Common myeloid progenitor, CD34-positive (primary cell): ENCODE data around the gene CCZ1B. TPM values are rescaled to one million over a fixed set of nuclear protein-coding genes. Genes with fewer than 3 reads are reported as not detected.
"Not testable (repeated sequence)": the region's sequence is repeated elsewhere in the genome, so short reads cannot be mapped to it uniquely, and the experiment has no call there.

Source experiments
- CTCF ChIA-PET: fragments of 350-600 bp; sonication (Branson Sonifier 250); formaldehyde crosslinking; loops from one replicate; lab custom pipeline; 2021; ENCODE audit warnings: antibody characterized with exemption; lab: Charles Lee
- POLR2A ChIA-PET: fragments of 350-600 bp; sonication (Branson Sonifier 250); formaldehyde crosslinking; loops from one replicate; lab custom pipeline; 2021; ENCODE audit warnings: antibody characterized with exemption; lab: Charles Lee
- DNase-seq, 3 donors: peaks; one replicate each; pipeline versions ENCODE4 v3.0.0 to v3.0.0-alpha.2; 2013
- H3K27ac ChIP-seq, 2 experiments: 1 replicate in 1 of 2; 2 replicates in 1 of 2; pipeline ENCODE4 v1.7.0; 2013; ENCODE audit warnings: inconsistent platforms in 2 of 2, low read length in 2 of 2, mild to moderate bottlenecking in 2 of 2, low read depth in 1 of 2, moderate library complexity in 1 of 2; ENCODE audit not compliant: severe bottlenecking in 2 of 2, insufficient read depth in 1 of 2, poor library complexity in 1 of 2
- H3K27me3 ChIP-seq, 5 experiments: replicated peaks in 2 of 5; 1 replicate in 3 of 5; 2 replicates in 2 of 5; pipeline versions ENCODE4 v1.6.1 to v1.7.0; 2013; ENCODE audit warnings: low read length in 4 of 5, mild to moderate bottlenecking in 2 of 5, moderate library complexity in 2 of 5, inconsistent platforms in 1 of 5; ENCODE audit not compliant: insufficient read depth in 5 of 5, control insufficient read depth in 4 of 5
- H3K36me3 ChIP-seq, 4 experiments: 1 replicate in 2 of 4; 2 replicates in 2 of 4; pipeline versions ENCODE4 v1.6.1 to v1.7.0; 2013; ENCODE audit warnings: low read length in 3 of 4, control low read depth in 1 of 4, mild to moderate bottlenecking in 1 of 4; ENCODE audit not compliant: control insufficient read depth in 4 of 4, insufficient read depth in 4 of 4
- H3K4me1 ChIP-seq, 4 experiments: 1 replicate in 3 of 4; 2 replicates in 1 of 4; pipeline versions ENCODE4 v1.6.1 to v1.7.1; 2013; ENCODE audit warnings: low read length in 3 of 4, mild to moderate bottlenecking in 3 of 4, control low read depth in 1 of 4, inconsistent platforms in 1 of 4, moderate library complexity in 1 of 4; ENCODE audit not compliant: control insufficient read depth in 4 of 4, insufficient read depth in 4 of 4; ENCODE audit errors: control extremely low read depth in 1 of 4
- H3K4me3 ChIP-seq, 7 experiments: 1 replicate in 4 of 7; 2 replicates in 3 of 7; pipeline versions ENCODE4 v1.5.1 to v1.7.0; 2013; ENCODE audit warnings: mild to moderate bottlenecking in 7 of 7, low read length in 6 of 7, moderate library complexity in 6 of 7, inconsistent platforms in 2 of 7, low read depth in 2 of 7, control low read depth in 1 of 7; ENCODE audit not compliant: insufficient read depth in 4 of 7, control insufficient read depth in 1 of 7; ENCODE audit errors: extremely low read depth in 1 of 7
- H3K9me3 ChIP-seq, 5 experiments: 1 replicate in 4 of 5; 2 replicates in 1 of 5; pipeline versions ENCODE4 v1.6.1 to v1.7.1; 2013; ENCODE audit warnings: low read length in 4 of 5, mild to moderate bottlenecking in 2 of 5, inconsistent platforms in 1 of 5, low read depth in 1 of 5, moderate library complexity in 1 of 5; ENCODE audit not compliant: control insufficient read depth in 4 of 5, insufficient read depth in 2 of 5; ENCODE audit errors: control extremely low read depth in 1 of 5
- WGBS: methylation state at CpG from one replicate; pipeline ENCODE4 v1.1.5; 2013; ENCODE audit not compliant: insufficient coverage; 5-methylcytosine and 5-hydroxymethylcytosine counted together
- polyA plus RNA-seq: library from polyadenylated mRNA; unstranded; fragments of 120-200 nt; gene quantifications from one replicate; pipeline ENCODE4 v1.2.1, GENCODE V29; 2013

Gene CCZ1B
- 57.9 TPM for polyA plus RNA-seq

DNA sequence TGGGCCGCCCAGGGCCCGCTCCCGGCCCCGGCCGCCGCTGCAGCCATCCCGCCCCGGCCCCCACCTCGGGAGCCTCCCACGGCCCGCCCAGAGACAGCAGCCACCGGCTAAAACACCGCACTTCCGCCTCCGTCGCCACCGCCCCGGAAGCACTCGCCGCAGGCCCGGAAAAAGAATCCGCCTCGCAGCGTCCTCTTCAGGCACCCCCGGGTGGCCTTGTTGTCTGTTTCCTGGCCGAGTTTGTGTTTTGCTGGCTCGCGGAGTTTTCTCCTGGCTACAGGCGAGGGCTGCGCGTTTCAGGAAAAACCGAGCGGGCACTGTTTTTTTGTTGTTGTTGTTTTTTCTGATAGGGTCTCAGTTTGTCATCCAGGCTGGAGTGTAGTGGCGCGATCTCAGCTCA is at the start of gene CCZ1B:
Gene CCZ1B (minus strand): TSS at position 125 of the 400 bp plus-strand sequence. CDS start 78 bp downstream, at position 47.
- Histone ChIP-seq H3K4me3 (peak within 1 kb of the TSS; percentile 26 to 79 (median 71)), H3K27me3 (peaks cover 0 to 17% (median 4%) of the 10 kb centered on the region in 5 experiments)
- H3K4me1 ChIP-seq, CTCF ChIA-PET, H3K27ac ChIP-seq, POLR2A ChIA-PET, H3K36me3 ChIP-seq, H3K9me3 ChIP-seq: not testable (repeated sequence)
- WGBS, result 0% methylated on average over 16 of the region's 35 CpGs
- peak; percentile 66 to 88 (median 80) for DNase-seq

DNA sequence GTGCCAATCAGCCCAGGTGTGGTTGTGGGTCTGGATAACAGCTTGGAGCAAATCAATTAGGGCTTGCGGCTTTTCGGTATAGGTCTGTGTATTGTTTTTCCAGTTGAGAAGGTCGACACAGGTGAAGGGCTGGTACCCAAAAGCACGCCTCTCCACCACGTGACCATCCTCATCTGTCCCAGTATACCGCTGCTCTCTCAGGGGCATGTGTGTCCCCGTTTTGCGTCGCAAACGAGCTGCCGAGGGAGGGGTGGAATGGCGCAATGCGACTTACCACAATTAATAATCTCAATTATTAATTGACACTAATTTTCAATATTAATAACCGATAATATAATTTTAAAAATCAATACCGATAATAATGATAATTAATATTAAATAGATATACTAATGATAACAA is 48.9 kb upstream of the CCZ1B start:
- peaks cover 0 to 10% (median 0%) of the 10 kb centered on the region in 5 experiments for H3K9me3 ChIP-seq
- POLR2A ChIA-PET, H3K27me3 ChIP-seq, CTCF ChIA-PET, H3K36me3 ChIP-seq, H3K4me1 ChIP-seq, DNase-seq, H3K27ac ChIP-seq, H3K4me3 ChIP-seq: not testable (repeated sequence)
- WGBS, result 93% methylated on average over 3 of the region's 15 CpGs

DNA sequence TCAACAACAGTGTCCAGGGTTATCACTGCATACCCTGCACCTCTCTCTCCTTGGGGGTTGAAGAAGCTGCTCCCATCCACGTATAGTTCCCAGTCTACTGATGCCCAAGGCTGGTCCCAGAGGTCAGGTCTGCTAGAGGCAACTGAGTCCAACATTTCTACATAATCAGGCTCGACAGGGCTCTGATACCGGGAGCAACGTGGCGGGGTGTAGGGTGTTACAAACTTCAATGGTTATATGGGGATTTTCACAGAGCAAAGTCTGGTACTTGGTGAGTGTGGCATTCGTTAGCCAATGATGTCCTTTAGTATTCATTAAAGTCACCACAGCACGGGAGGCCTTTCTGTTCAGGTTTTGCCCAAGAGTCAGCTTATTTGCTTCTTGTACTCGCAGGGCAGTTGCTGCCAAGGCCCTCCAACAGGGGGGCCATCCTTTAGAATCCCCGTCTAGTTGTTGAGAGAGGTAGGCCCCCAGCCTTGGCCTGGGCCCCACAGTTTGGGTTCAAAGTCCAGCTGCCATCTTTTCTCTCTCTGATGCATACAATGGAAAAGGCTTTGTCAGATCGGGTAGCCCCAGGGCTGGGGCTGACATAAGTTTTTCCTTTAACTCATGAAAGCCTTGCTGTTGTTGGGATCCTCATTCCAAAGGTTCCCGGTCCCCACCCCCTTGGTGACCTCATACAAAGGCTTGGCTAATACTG is 46.3 kb upstream of the CCZ1B start:
- not testable (repeated sequence) for H3K9me3 ChIP-seq, H3K27me3 ChIP-seq

DNA sequence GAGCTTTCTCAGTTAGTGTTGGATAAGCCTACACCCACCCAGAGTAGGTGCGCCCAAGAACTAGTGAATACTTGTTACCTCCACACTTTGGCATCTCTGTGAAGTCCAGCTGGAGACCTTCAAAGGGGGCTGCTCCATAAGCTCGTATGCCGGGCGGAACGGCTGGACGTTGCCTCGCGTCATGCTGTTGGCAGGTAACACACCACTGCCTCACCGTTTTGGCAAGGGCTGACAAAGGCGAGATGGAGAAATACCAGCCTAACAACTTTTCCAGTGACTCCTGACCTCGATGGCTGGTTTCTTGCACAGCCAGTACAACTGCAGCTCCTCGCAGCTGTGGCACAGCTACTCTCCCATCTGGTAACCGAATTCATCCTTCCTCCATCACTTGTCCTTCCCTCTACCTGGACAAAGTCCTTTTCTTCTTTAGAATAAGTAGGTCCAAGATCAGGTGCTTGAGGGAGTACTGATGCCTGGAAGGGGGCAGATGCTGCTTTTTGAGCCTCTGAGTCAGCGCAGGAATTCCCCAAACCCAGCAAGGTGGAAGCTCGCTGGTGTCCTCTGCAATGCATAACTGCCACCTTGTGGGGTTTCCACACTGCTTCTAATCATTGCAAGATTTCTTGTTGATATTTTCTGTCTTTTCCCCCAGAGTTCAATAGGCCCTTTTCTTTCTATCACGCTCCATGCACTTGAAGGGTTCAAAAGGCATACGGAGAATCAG is 45.5 kb upstream of the CCZ1B start:
- CTCF ChIA-PET, H3K4me3 ChIP-seq, H3K9me3 ChIP-seq, H3K4me1 ChIP-seq, DNase-seq, H3K27ac ChIP-seq, H3K27me3 ChIP-seq, POLR2A ChIA-PET, H3K36me3 ChIP-seq: not testable (repeated sequence)
- 92% methylated on average over 15 of the region's 17 CpGs for WGBS

More for the DNA sequence above, 46.3 kb upstream of the CCZ1B start:
- H3K36me3 ChIP-seq, H3K27ac ChIP-seq, H3K4me3 ChIP-seq, CTCF ChIA-PET, H3K4me1 ChIP-seq, DNase-seq, POLR2A ChIA-PET: not testable (repeated sequence)
- WGBS, result 93% methylated on average over 8 of the region's 11 CpGs

DNA sequence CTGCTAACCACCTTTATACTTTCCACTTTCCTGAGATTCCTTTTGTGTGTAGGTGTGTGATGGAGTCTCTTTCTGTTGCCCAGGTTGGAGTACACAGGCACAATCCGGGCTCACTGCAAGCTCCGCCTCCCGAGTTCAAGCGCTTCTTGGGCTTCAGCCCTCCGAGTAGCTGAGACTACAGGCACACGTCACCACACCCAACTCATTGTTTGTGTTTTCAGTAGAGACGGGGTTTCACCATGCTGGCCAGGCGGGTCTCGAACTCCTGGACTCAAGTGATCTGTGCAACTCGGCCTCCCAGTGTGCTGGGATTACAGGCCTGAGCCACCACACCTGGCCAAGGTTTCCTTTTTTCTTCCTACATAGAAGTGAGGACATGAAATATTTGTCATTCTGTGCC is 38.7 kb upstream of the CCZ1B start:
- H3K36me3 ChIP-seq, POLR2A ChIA-PET, H3K4me3 ChIP-seq, H3K4me1 ChIP-seq, H3K27me3 ChIP-seq, H3K9me3 ChIP-seq, H3K27ac ChIP-seq, DNase-seq, CTCF ChIA-PET: not testable (repeated sequence)
- WGBS, result 83% methylated on average over 3 of the region's 10 CpGs

DNA sequence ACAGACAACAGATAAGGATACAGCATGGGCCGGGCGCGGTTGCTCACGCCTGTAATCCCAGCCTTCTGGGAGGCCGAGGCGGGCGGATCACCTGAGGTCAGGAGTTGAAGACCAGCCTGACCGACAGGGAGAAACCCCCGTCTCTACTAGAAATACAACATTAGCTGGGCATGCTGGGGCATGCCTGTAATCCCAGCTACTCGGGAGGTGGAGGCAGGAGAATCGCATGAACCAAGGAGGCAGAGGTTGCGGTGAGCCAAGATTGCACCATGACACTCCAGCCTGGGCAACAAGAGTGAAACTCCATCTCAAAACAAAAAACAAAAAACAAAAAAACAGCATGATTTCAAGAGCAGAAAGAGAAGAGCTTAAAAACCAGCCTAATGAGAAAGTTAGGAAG is 38.1 kb upstream of the CCZ1B start:
- DNase-seq, POLR2A ChIA-PET, CTCF ChIA-PET, H3K27me3 ChIP-seq, H3K4me3 ChIP-seq, H3K4me1 ChIP-seq, H3K27ac ChIP-seq, H3K36me3 ChIP-seq, H3K9me3 ChIP-seq: not testable (repeated sequence)
- 75% methylated on average over 10 of the region's 12 CpGs for WGBS

DNA sequence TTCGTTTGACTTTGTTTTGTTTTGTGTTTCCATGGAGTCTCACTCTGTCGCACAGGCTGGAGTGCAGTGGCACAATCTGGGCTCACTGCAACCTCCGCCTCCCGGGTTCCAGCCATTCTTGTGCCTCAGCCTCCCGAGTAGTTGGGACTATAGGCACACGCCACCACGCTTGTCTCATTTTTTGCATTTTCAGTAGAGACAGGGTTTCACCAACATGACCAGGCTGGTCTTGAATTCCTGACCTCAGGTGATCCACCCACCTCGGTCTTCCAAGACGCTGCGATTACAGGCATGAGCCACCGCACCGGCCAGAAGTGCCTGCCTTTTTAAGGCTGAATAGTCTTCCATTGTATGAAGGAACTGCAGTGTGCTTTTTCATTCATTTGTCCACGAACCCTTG is 36.8 kb upstream of the CCZ1B start:
- POLR2A ChIA-PET, result not testable (repeated sequence)

More for the DNA sequence above, 36.8 kb upstream of the CCZ1B start:
- H3K4me3 ChIP-seq, H3K27ac ChIP-seq, H3K9me3 ChIP-seq, CTCF ChIA-PET, H3K4me1 ChIP-seq, DNase-seq, H3K27me3 ChIP-seq, H3K36me3 ChIP-seq: not testable (repeated sequence)
- 87% methylated on average over 6 of the region's 13 CpGs for WGBS
